C4-2B (cell line): ENCODE results near the gene NRIP1.

Source experiments
- CTCF ChIP-seq: fragments of 450-650 bp; conservative IDR thresholded peaks from 2 replicates; pipeline ENCODE4 v1.5.1; 2017; ENCODE audit warnings: mild to moderate bottlenecking
- ZFX ChIP-seq: fragments of 450-650 bp; IDR thresholded peaks from 2 replicates; pipeline ENCODE4 v1.6.1; 2017

GRCh38 chr21:15078180-15078579 is 13.4 kb upstream of the NRIP1 start:
- TF ChIP-seq CTCF (no peak), ZFX (no peak)
